Panc1 (cell line): Measurements from ENCODE around the gene MGAT4C.

ENCODE experiments used
- SIN3A ChIP-seq: IDR thresholded peaks from 2 replicates; pipeline ENCODE4 v1.6.1; 2012; ENCODE audit warnings: low read depth, mild to moderate bottlenecking, low read length, moderate library complexity, borderline replicate concordance; ENCODE audit not compliant: insufficient read depth
- TF ChIP-seq, protein P1 (sequence below): fragments of 450-650 bp; IDR thresholded peaks from 2 replicates; pipeline ENCODE4 v1.5.1; 2017; ENCODE audit warnings: mild to moderate bottlenecking

DNA sequence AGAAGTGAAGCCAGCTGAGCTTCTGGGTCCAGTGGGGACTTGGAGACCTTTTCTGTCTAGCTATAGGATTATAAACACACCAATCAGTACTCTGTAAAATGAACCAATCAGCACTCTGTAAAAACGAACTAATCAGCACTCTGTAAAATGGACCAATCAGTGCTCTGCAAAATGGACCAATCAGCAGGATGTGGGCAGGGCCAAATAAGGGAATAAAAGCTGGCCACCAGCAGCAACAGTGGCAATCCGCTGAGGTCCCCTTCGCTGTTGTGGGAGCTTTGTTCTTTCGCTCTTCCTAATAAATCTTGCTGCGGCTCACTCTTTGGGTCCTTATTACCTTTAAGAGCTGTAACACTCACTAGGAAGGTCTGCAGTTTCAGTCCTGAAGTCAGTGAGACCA is 309.8 kb downstream of the MGAT4C start:
- TF ChIP-seq SIN3A = no peak
- TF ChIP-seq, protein P1, sequence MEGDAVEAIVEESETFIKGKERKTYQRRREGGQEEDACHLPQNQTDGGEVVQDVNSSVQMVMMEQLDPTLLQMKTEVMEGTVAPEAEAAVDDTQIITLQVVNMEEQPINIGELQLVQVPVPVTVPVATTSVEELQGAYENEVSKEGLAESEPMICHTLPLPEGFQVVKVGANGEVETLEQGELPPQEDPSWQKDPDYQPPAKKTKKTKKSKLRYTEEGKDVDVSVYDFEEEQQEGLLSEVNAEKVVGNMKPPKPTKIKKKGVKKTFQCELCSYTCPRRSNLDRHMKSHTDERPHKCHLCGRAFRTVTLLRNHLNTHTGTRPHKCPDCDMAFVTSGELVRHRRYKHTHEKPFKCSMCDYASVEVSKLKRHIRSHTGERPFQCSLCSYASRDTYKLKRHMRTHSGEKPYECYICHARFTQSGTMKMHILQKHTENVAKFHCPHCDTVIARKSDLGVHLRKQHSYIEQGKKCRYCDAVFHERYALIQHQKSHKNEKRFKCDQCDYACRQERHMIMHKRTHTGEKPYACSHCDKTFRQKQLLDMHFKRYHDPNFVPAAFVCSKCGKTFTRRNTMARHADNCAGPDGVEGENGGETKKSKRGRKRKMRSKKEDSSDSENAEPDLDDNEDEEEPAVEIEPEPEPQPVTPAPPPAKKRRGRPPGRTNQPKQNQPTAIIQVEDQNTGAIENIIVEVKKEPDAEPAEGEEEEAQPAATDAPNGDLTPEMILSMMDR = no peak
